ENCODE data around the gene THSD1. TPM values are rescaled to one million over a fixed set of nuclear protein-coding genes. Genes with fewer than 3 reads are reported as not detected.
"Not testable (repeated sequence)": the region's sequence is repeated elsewhere in the genome, so short reads cannot be mapped to it uniquely, and the experiment has no call there.

Gene THSD1
- total RNA-seq, 1 donor from 2014 or later = 0.39 TPM

- intact Hi-C loops (cut with micrococcal nuclease); H3K4me3 Mint-ChIP-seq (ENCODE audit: low read depth); H3K9me3 Mint-ChIP-seq; H3K27ac Mint-ChIP-seq; H3K27me3 Mint-ChIP-seq (ENCODE audit: low read depth); H3K4me1 Mint-ChIP-seq (ENCODE audit: low read depth); H3K36me3 Mint-ChIP-seq (ENCODE audit: low read depth); DNase-seq (ENCODE audit: low spot score): not testable (repeated sequence)
Measured at GRCh38 chr13:52373277-52373676, 32.7 kb downstream of the THSD1 start.

GRCh38 chr13:52371736-52372247, 34.2 kb downstream of the THSD1 start:
- intact Hi-C loops (cut with micrococcal nuclease) = no loop called here
- Mint-ChIP-seq H3K27ac (no peak overlapping the region), H3K27me3 (ENCODE audit: low read depth) (peaks cover 3% of the 10 kb centered on the region), H3K4me3 (ENCODE audit: low read depth) (no peak overlapping the region), H3K36me3 (ENCODE audit: low read depth) (no peaks in the 10 kb centered on the region), H3K4me1 (ENCODE audit: low read depth) (no peaks in the 10 kb centered on the region), H3K9me3 (no peaks in the 10 kb centered on the region)
- DNase-seq (ENCODE audit: low spot score) = no peak

- DNase-seq (ENCODE audit: low spot score) = no peak
- Mint-ChIP-seq H3K27me3 (ENCODE audit: low read depth) (peaks cover 9% of the 10 kb centered on the region), H3K27ac (no peak overlapping the region), H3K9me3 (no peaks in the 10 kb centered on the region), H3K36me3 (ENCODE audit: low read depth) (no peaks in the 10 kb centered on the region), H3K4me3 (ENCODE audit: low read depth) (no peak overlapping the region), H3K4me1 (ENCODE audit: low read depth) (no peaks in the 10 kb centered on the region)
- intact Hi-C loops (cut with micrococcal nuclease) = no loop called here
Measured at GRCh38 chr13:52366291-52366690, 39.7 kb downstream of the THSD1 start.

GRCh38 chr13:52362169-52362887, 43.6 kb downstream of the THSD1 start:
- H3K4me3 Mint-ChIP-seq (ENCODE audit: low read depth); H3K27me3 Mint-ChIP-seq (ENCODE audit: low read depth); H3K4me1 Mint-ChIP-seq (ENCODE audit: low read depth); intact Hi-C loops (cut with micrococcal nuclease); H3K9me3 Mint-ChIP-seq; H3K36me3 Mint-ChIP-seq (ENCODE audit: low read depth); H3K27ac Mint-ChIP-seq; DNase-seq (ENCODE audit: low spot score): not testable (repeated sequence)

GRCh38 chr13:52361225-52361624, 44.7 kb downstream of the THSD1 start:
- no peaks in the 10 kb centered on the region for H3K4me1 Mint-ChIP-seq (ENCODE audit: low read depth)
- no peak overlapping the region for H3K27ac Mint-ChIP-seq
- peaks cover 4% of the 10 kb centered on the region for H3K27me3 Mint-ChIP-seq (ENCODE audit: low read depth)
- no peaks in the 10 kb centered on the region for H3K9me3 Mint-ChIP-seq
- no peak overlapping the region for H3K4me3 Mint-ChIP-seq (ENCODE audit: low read depth)
- intact Hi-C loops (cut with micrococcal nuclease) = no loop called here
- no peaks in the 10 kb centered on the region for H3K36me3 Mint-ChIP-seq (ENCODE audit: low read depth)
- no peak for DNase-seq (ENCODE audit: low spot score)

- Mint-ChIP-seq H3K27ac (no peak overlapping the region), H3K27me3 (ENCODE audit: low read depth) (peaks cover 15% of the 10 kb centered on the region), H3K9me3 (no peaks in the 10 kb centered on the region), H3K4me3 (ENCODE audit: low read depth) (no peak overlapping the region), H3K4me1 (ENCODE audit: low read depth) (peaks cover 2% of the 10 kb centered on the region), H3K36me3 (ENCODE audit: low read depth) (no peaks in the 10 kb centered on the region)
- DNase-seq (ENCODE audit: low spot score) = no peak
- intact Hi-C loops (cut with micrococcal nuclease) = no loop called here
Measured at GRCh38 chr13:52359534-52359933, 46.4 kb downstream of the THSD1 start.

- Mint-ChIP-seq H3K27me3 (ENCODE audit: low read depth) (peaks cover 15% of the 10 kb centered on the region), H3K27ac (no peak overlapping the region), H3K4me1 (ENCODE audit: low read depth) (peaks cover 2% of the 10 kb centered on the region), H3K36me3 (ENCODE audit: low read depth) (no peaks in the 10 kb centered on the region), H3K4me3 (ENCODE audit: low read depth) (no peak overlapping the region), H3K9me3 (no peaks in the 10 kb centered on the region)
- intact Hi-C loops (cut with micrococcal nuclease) = no loop called here
- no peak for DNase-seq (ENCODE audit: low spot score)
Measured at GRCh38 chr13:52356327-52356726, 49.6 kb downstream of the THSD1 start.

GRCh38 chr13:52353193-52353592, 52.8 kb downstream of the THSD1 start:
- Mint-ChIP-seq H3K27ac (no peak overlapping the region), H3K9me3 (no peaks in the 10 kb centered on the region), H3K27me3 (ENCODE audit: low read depth) (peaks cover 15% of the 10 kb centered on the region), H3K36me3 (ENCODE audit: low read depth) (no peaks in the 10 kb centered on the region), H3K4me1 (ENCODE audit: low read depth) (peaks cover 2% of the 10 kb centered on the region), H3K4me3 (ENCODE audit: low read depth) (no peak overlapping the region)
- DNase-seq (ENCODE audit: low spot score) = no peak
- intact Hi-C loops (cut with micrococcal nuclease) = no loop called here

- Mint-ChIP-seq H3K4me3 (ENCODE audit: low read depth) (no peak overlapping the region), H3K9me3 (no peaks in the 10 kb centered on the region), H3K4me1 (ENCODE audit: low read depth) (peaks cover 2% of the 10 kb centered on the region), H3K36me3 (ENCODE audit: low read depth) (no peaks in the 10 kb centered on the region), H3K27ac (no peak overlapping the region), H3K27me3 (ENCODE audit: low read depth) (peaks cover 13% of the 10 kb centered on the region)
- no peak for DNase-seq (ENCODE audit: low spot score)
- intact Hi-C loops (cut with micrococcal nuclease) = loop anchor here (5.0 kb wide), 1 partner anchor 103 kb away; the partner anchor contains the start of gene VPS36
Measured at GRCh38 chr13:52348983-52349780, 56.8 kb downstream of the THSD1 start.

- H3K4me3 Mint-ChIP-seq (ENCODE audit: low read depth) = no peak overlapping the region
- H3K36me3 Mint-ChIP-seq (ENCODE audit: low read depth) = no peaks in the 10 kb centered on the region
- H3K4me1 Mint-ChIP-seq (ENCODE audit: low read depth) = peaks cover 2% of the 10 kb centered on the region
- DNase-seq (ENCODE audit: low spot score) = no peak
- no peaks in the 10 kb centered on the region for H3K9me3 Mint-ChIP-seq
- intact Hi-C loops (cut with micrococcal nuclease) = loop anchor here (5.0 kb wide), 1 partner anchor 104 kb away; the partner anchor contains the start of gene VPS36
- no peak overlapping the region for H3K27ac Mint-ChIP-seq
- H3K27me3 Mint-ChIP-seq (ENCODE audit: low read depth) = peaks cover 8% of the 10 kb centered on the region
Measured at GRCh38 chr13:52348071-52348470, 57.9 kb downstream of the THSD1 start.

- Mint-ChIP-seq H3K36me3 (ENCODE audit: low read depth) (no peaks in the 10 kb centered on the region), H3K9me3 (no peaks in the 10 kb centered on the region), H3K4me3 (ENCODE audit: low read depth) (no peak overlapping the region), H3K27me3 (ENCODE audit: low read depth) (peaks cover 8% of the 10 kb centered on the region), H3K4me1 (ENCODE audit: low read depth) (peaks cover 2% of the 10 kb centered on the region), H3K27ac (no peak overlapping the region)
- no peak for DNase-seq (ENCODE audit: low spot score)
- intact Hi-C loops (cut with micrococcal nuclease) = loop anchor here (5.0 kb wide), 1 partner anchor 107 kb away; the partner anchor contains the start of gene VPS36
Measured at GRCh38 chr13:52345631-52346251, 60.2 kb downstream of the THSD1 start.

- Mint-ChIP-seq H3K36me3 (ENCODE audit: low read depth) (no peaks in the 10 kb centered on the region), H3K4me1 (ENCODE audit: low read depth) (peaks cover 2% of the 10 kb centered on the region), H3K27ac (no peak overlapping the region), H3K27me3 (ENCODE audit: low read depth) (peaks cover 8% of the 10 kb centered on the region), H3K9me3 (no peaks in the 10 kb centered on the region), H3K4me3 (ENCODE audit: low read depth) (no peak overlapping the region)
- intact Hi-C loops (cut with micrococcal nuclease) = loop anchor here (5.0 kb wide), 1 partner anchor 107 kb away; the partner anchor contains the start of gene VPS36
- DNase-seq (ENCODE audit: low spot score) = no peak
Measured at GRCh38 chr13:52345048-52345447, 60.9 kb downstream of the THSD1 start.
